ENCODE measurements around the gene THSD8. TPM values are rescaled to one million over a fixed set of nuclear protein-coding genes. Genes with fewer than 3 reads are reported as not detected.

Gene THSD8
- total RNA-seq, result 2.1 TPM
- long read RNA-seq, result 0 reads

- peak; percentile 94 for DNase-seq (ENCODE audit: low spot score)
These were observed at the start of gene THSD8, which contains the start of gene PRDX2 for GRCh38 chr19:12801466-12802266. Gene THSD8, plus strand, starts transcription at chr19:12802069. Its CDS starts 3 bp downstream, at chr19:12802072. Gene PRDX2, minus strand, starts transcription at chr19:12801800. Its CDS starts 539 bp downstream, at chr19:12801261.

GRCh38 chr19:12754465-12755196 lies 47.2 kb upstream of the THSD8 start:
- no peak for DNase-seq (ENCODE audit: low spot score)

GRCh38 chr19:12756150-12756883 lies 45.6 kb upstream of the THSD8 start:
- no peak for DNase-seq (ENCODE audit: low spot score)

GRCh38 chr19:12757544-12758274 lies 44.2 kb upstream of the THSD8 start:
- peak; percentile 93 for DNase-seq (ENCODE audit: low spot score)

- DNase-seq (ENCODE audit: low spot score), result no peak
These were observed 42.2 kb upstream of the THSD8 start for GRCh38 chr19:12759686-12760085.

- DNase-seq (ENCODE audit: low spot score), result no peak
These were observed 38.8 kb upstream of the THSD8 start for GRCh38 chr19:12763100-12763499.

GRCh38 chr19:12764698-12765097 lies 37.2 kb upstream of the THSD8 start:
- no peak for DNase-seq (ENCODE audit: low spot score)

- peak; percentile 94 for DNase-seq (ENCODE audit: low spot score)
These were observed 35.8 kb upstream of the THSD8 start for GRCh38 chr19:12766051-12766521.

- no peak for DNase-seq (ENCODE audit: low spot score)
These were observed 34.7 kb upstream of the THSD8 start for GRCh38 chr19:12767150-12767549.

GRCh38 chr19:12767666-12768065 lies 34.2 kb upstream of the THSD8 start:
- DNase-seq (ENCODE audit: low spot score), result no peak

- DNase-seq (ENCODE audit: low spot score), result no peak
These were observed 32.2 kb upstream of the THSD8 start for GRCh38 chr19:12769689-12770088.

- no peak for DNase-seq (ENCODE audit: low spot score)
These were observed 30.9 kb upstream of the THSD8 start for GRCh38 chr19:12770922-12771321.

- no peak for DNase-seq (ENCODE audit: low spot score)
These were observed 29.5 kb upstream of the THSD8 start for GRCh38 chr19:12772323-12772722.

GRCh38 chr19:12773571-12773970 lies 28.3 kb upstream of the THSD8 start:
- no peak for DNase-seq (ENCODE audit: low spot score)

- DNase-seq (ENCODE audit: low spot score), result peak; percentile 92
These were observed 27.0 kb upstream of the THSD8 start, which contains the start of gene HOOK2 for GRCh38 chr19:12774588-12775555. Gene HOOK2, minus strand, starts transcription at chr19:12775552. Its CDS starts 103 bp downstream, at chr19:12775449.

- peak; percentile 96 for DNase-seq (ENCODE audit: low spot score)
These were observed 24.5 kb upstream of the THSD8 start for GRCh38 chr19:12777217-12778016.

- DNase-seq (ENCODE audit: low spot score), result peak; percentile 91
These were observed 23.6 kb upstream of the THSD8 start for GRCh38 chr19:12778017-12778904.

- no peak for DNase-seq (ENCODE audit: low spot score)
These were observed 23.0 kb upstream of the THSD8 start for GRCh38 chr19:12778905-12779161.

Data from mesenteric fat pad (tissue), 1 donor.